BLaER1 treated with 17β-estradiol and CSF1 and Interleukin-3, amounts not matched to agents 10 nM and 100 nM (cell line): ENCODE data around the gene TBCC.

Experiments
- H3K27ac ChIP-seq, 11 experiments: shearing (Covaris generic); formaldehyde crosslinking; 2 replicates each; pipeline ENCODE4 v1.8.1; 2022
- H3K27me3 ChIP-seq, 11 experiments: shearing (Covaris generic); formaldehyde crosslinking; 2 replicates each; pipeline ENCODE4 v1.8.1; 2022
- H3K36me3 ChIP-seq, 11 experiments: shearing (Covaris generic); formaldehyde crosslinking; 2 replicates each; pipeline ENCODE4 v1.8.1; 2022
- H3K4me1 ChIP-seq, 10 experiments: shearing (Covaris generic); formaldehyde crosslinking; 2 replicates each; pipeline ENCODE4 v1.8.1; 2022
- H3K4me2 ChIP-seq, 11 experiments: shearing (Covaris generic); formaldehyde crosslinking; 2 replicates each; pipeline ENCODE4 v1.8.1; 2022
- H3K4me3 ChIP-seq, 10 experiments: shearing (Covaris generic); formaldehyde crosslinking; 2 replicates each; pipeline ENCODE4 v1.8.1; 2022
- H3K9ac ChIP-seq, 11 experiments: shearing (Covaris generic); formaldehyde crosslinking; 2 replicates each; pipeline ENCODE4 v1.8.1; 2022
- H3K9me3 ChIP-seq, 11 experiments: shearing (Covaris generic); formaldehyde crosslinking; replicated peaks in 1 of 11; 2 replicates each; pipeline ENCODE4 v1.8.1; 2022
- H4K20me1 ChIP-seq, 11 experiments: shearing (Covaris generic); formaldehyde crosslinking; 2 replicates each; pipeline ENCODE4 v1.8.1; 2022
- Cebpa-rat ChIP-seq, 11 experiments: shearing (Covaris generic); IDR thresholded peaks; 2 replicates each; pipeline ENCODE4 v1.8.1; 2022

TBCC gene

GRCh38 chr6:42745640-42746462, at the start of gene TBCC:
Gene TBCC, minus strand, starts transcription at chr6:42746103. Its CDS starts 30 bp downstream, at chr6:42746073.
- peak within 1 kb of the TSS; percentile 88 to 99 (median 97) for H3K9ac ChIP-seq
- peak within 1 kb of the TSS; percentile 89 to 98 (median 96) for H3K4me2 ChIP-seq
- H3K4me3 ChIP-seq: peak within 1 kb of the TSS; percentile 78 to 99 (median 96)
- H4K20me1 ChIP-seq: peaks cover 10 to 24% (median 21%) of the 10 kb centered on the region in 11 experiments; a peak in 19 of 22 replicates
- H3K4me1 ChIP-seq: peaks cover 56 to 64% (median 59%) of the 10 kb centered on the region in 10 experiments
- TF ChIP-seq Cebpa-rat (IDR thresholded peaks at IDR 0.05): no peak
- H3K9me3 ChIP-seq: no peaks in the 10 kb centered on the region
- peaks cover 0 to 7% (median 0%) of the 10 kb centered on the region in 11 experiments; a peak in 2 of 22 replicates for H3K36me3 ChIP-seq
- H3K27me3 ChIP-seq: no peaks in the 10 kb centered on the region
- peak within 1 kb of the TSS; percentile 83 to 99 (median 96) for H3K27ac ChIP-seq

- H3K27me3 ChIP-seq: no peaks in the 10 kb centered on the region
- 0 out of 20 replicates have a peak, but pooled peaks cover 0 to 6% (median 0%) of the 10 kb centered on the region in 10 experiments for H3K4me1 ChIP-seq
- H3K4me2 ChIP-seq: no peak overlapping the region
- TF ChIP-seq Cebpa-rat (IDR thresholded peaks at IDR 0.05): no peak
- no peak overlapping the region for H3K4me3 ChIP-seq
- H3K27ac ChIP-seq: no peak overlapping the region
- peaks cover 0 to 27% (median 4%) of the 10 kb centered on the region in 11 experiments; a peak in 16 of 22 replicates for H4K20me1 ChIP-seq
- peaks cover 0 to 11% (median 0%) of the 10 kb centered on the region in 11 experiments; a peak in 3 of 22 replicates for H3K36me3 ChIP-seq
- no peaks in the 10 kb centered on the region for H3K9me3 ChIP-seq
- no peak overlapping the region for H3K9ac ChIP-seq
These were observed 49.7 kb upstream of the TBCC start for GRCh38 chr6:42795651-42796050.

- H3K4me2 ChIP-seq: no peak overlapping the region
- H3K36me3 ChIP-seq: peaks cover 6 to 23% (median 13%) of the 10 kb centered on the region in 11 experiments; a peak in 15 of 22 replicates
- H3K27me3 ChIP-seq: no peaks in the 10 kb centered on the region
- no peaks in the 10 kb centered on the region for H3K9me3 ChIP-seq
- H3K27ac ChIP-seq: no peak overlapping the region
- no peak for TF ChIP-seq Cebpa-rat (IDR thresholded peaks at IDR 0.05)
- peaks cover 5 to 41% (median 17%) of the 10 kb centered on the region in 10 experiments for H3K4me1 ChIP-seq
- peaks cover 0 to 62% (median 32%) of the 10 kb centered on the region in 11 experiments; a peak in 17 of 22 replicates for H4K20me1 ChIP-seq
- no peak overlapping the region for H3K9ac ChIP-seq
- H3K4me3 ChIP-seq: no peak overlapping the region
These were observed 45.9 kb upstream of the TBCC start for GRCh38 chr6:42791706-42792320.

- Histone ChIP-seq H3K9me3 (no peaks in the 10 kb centered on the region), H4K20me1 (peaks cover 0 to 66% (median 35%) of the 10 kb centered on the region in 11 experiments; a peak in 17 of 22 replicates), H3K4me1 (peaks cover 17 to 52% (median 28%) of the 10 kb centered on the region in 10 experiments), H3K27ac (peak overlapping the region in 1 of 11 experiments; percentile 21; a peak in 1 of 22 replicates), H3K9ac (peak overlapping the region in 1 of 11 experiments; percentile 61; a peak in 2 of 22 replicates), H3K4me2 (0 out of 22 replicates have a peak overlapping the region, but pooled peaks of 1 of the 11 experiments have one; percentile 5), H3K4me3 (no peak overlapping the region), H3K36me3 (peaks cover 6 to 23% (median 14%) of the 10 kb centered on the region in 11 experiments; a peak in 15 of 22 replicates), H3K27me3 (no peaks in the 10 kb centered on the region)
- TF ChIP-seq Cebpa-rat (IDR thresholded peaks at IDR 0.05): no peak
These were observed 44.8 kb upstream of the TBCC start for GRCh38 chr6:42790549-42791181.

- Histone ChIP-seq H3K27me3 (no peaks in the 10 kb centered on the region), H3K9me3 (no peaks in the 10 kb centered on the region), H3K4me3 (no peak overlapping the region), H4K20me1 (peaks cover 0 to 66% (median 35%) of the 10 kb centered on the region in 11 experiments; a peak in 17 of 22 replicates), H3K36me3 (peaks cover 6 to 23% (median 14%) of the 10 kb centered on the region in 11 experiments; a peak in 14 of 22 replicates), H3K27ac (no peak overlapping the region), H3K4me2 (peak overlapping the region in 2 of 11 experiments; percentile 3 to 46; a peak in 4 of 22 replicates), H3K9ac (no peak overlapping the region), H3K4me1 (peaks cover 31 to 63% (median 42%) of the 10 kb centered on the region in 10 experiments)
- TF ChIP-seq Cebpa-rat (IDR thresholded peaks at IDR 0.05): no peak
These were observed 42.8 kb upstream of the TBCC start for GRCh38 chr6:42788671-42789070.

GRCh38 chr6:42787063-42787472, 41.2 kb upstream of the TBCC start:
- peaks cover 31 to 63% (median 42%) of the 10 kb centered on the region in 10 experiments for H3K4me1 ChIP-seq
- H3K36me3 ChIP-seq: peaks cover 6 to 20% (median 14%) of the 10 kb centered on the region in 11 experiments; a peak in 14 of 22 replicates
- no peaks in the 10 kb centered on the region for H3K27me3 ChIP-seq
- no peak overlapping the region; a peak in 1 of 22 replicates for H3K9ac ChIP-seq
- peak overlapping the region in 1 of 11 experiments; percentile 33; a peak in 4 of 22 replicates for H3K27ac ChIP-seq
- no peak for TF ChIP-seq Cebpa-rat (IDR thresholded peaks at IDR 0.05)
- H4K20me1 ChIP-seq: peaks cover 0 to 61% (median 35%) of the 10 kb centered on the region in 11 experiments; a peak in 17 of 22 replicates
- peak overlapping the region in 3 of 10 experiments; percentile 18 to 86 (median 29); a peak in 2 of 20 replicates for H3K4me3 ChIP-seq
- H3K9me3 ChIP-seq: no peaks in the 10 kb centered on the region
- peak overlapping the region; percentile 83 to 95 (median 86) for H3K4me2 ChIP-seq

GRCh38 chr6:42786525-42786985, 40.7 kb upstream of the TBCC start:
- H3K4me1 ChIP-seq: peaks cover 31 to 63% (median 42%) of the 10 kb centered on the region in 10 experiments
- peak overlapping the region in 3 of 10 experiments; percentile 18 to 86 (median 29); a peak in 5 of 20 replicates for H3K4me3 ChIP-seq
- H3K4me2 ChIP-seq: peak overlapping the region; percentile 83 to 95 (median 86)
- peak overlapping the region in 5 of 11 experiments; percentile 7 to 46 (median 29); a peak in 6 of 22 replicates for H3K27ac ChIP-seq
- TF ChIP-seq Cebpa-rat (IDR thresholded peaks at IDR 0.05): no peak
- H3K27me3 ChIP-seq: no peaks in the 10 kb centered on the region
- peaks cover 0 to 56% (median 35%) of the 10 kb centered on the region in 11 experiments; a peak in 17 of 22 replicates for H4K20me1 ChIP-seq
- H3K36me3 ChIP-seq: peaks cover 6 to 20% (median 14%) of the 10 kb centered on the region in 11 experiments; a peak in 14 of 22 replicates
- H3K9ac ChIP-seq: peak overlapping the region in 4 of 11 experiments; percentile 12 to 100 (median 29); a peak in 5 of 22 replicates
- no peaks in the 10 kb centered on the region for H3K9me3 ChIP-seq
